Fibroblast of lung (primary cell): ENCODE data around the gene LCORL. TPM values are rescaled to one million over a fixed set of nuclear protein-coding genes. Genes with fewer than 3 reads are reported as not detected.

Source experiments
- DNase-seq, 2 donors: peaks; one replicate each; pipeline versions ENCODE4 v3.0.0 to v3.0.0-alpha.2; 2010; ENCODE audit warnings: low read depth in 2 of 2
- H2AFZ ChIP-seq: 2 replicates; pipeline ENCODE4 v1.5.1; 2012; ENCODE audit warnings: low read length, control low read depth, inconsistent platforms
- H3K27ac ChIP-seq: 2 replicates; pipeline ENCODE4 v1.5.1; 2011; ENCODE audit warnings: low read length, control low read depth; ENCODE audit not compliant: insufficient read depth
- H3K27me3 ChIP-seq: 2 replicates; pipeline ENCODE4 v1.5.1; 2011; ENCODE audit warnings: mild to moderate bottlenecking, low read length; ENCODE audit not compliant: control insufficient read depth, insufficient read depth
- H3K36me3 ChIP-seq: 2 replicates; pipeline ENCODE4 v1.5.1; 2011; ENCODE audit warnings: low read length; ENCODE audit not compliant: control insufficient read depth, insufficient read depth
- H3K4me1 ChIP-seq: 2 replicates; pipeline ENCODE4 v1.5.1; 2011; ENCODE audit warnings: low read length; ENCODE audit not compliant: control insufficient read depth, insufficient read depth; ENCODE audit errors: extremely low read depth
- H3K4me2 ChIP-seq: 2 replicates; pipeline ENCODE4 v1.5.1; 2011; ENCODE audit warnings: low read length, control low read depth; ENCODE audit not compliant: insufficient read depth; ENCODE audit errors: extremely low read depth
- H3K4me3 ChIP-seq, 4 experiments: fragments of 200-600 bp in 1 of 4; sonication (generic) in 1 of 4; replicated peaks in 1 of 4; 2 replicates each; pipeline ENCODE4 v1.5.1; 2011 to 2016; ENCODE audit warnings: low read length in 4 of 4, low read depth in 3 of 4, mild to moderate bottlenecking in 3 of 4, control low read depth in 2 of 4, inconsistent platforms in 1 of 4, mixed read lengths in 1 of 4; ENCODE audit not compliant: insufficient read depth in 1 of 4; ENCODE audit errors: control extremely low read depth in 1 of 4
- H3K79me2 ChIP-seq: 2 replicates; pipeline ENCODE4 v1.5.1; 2012; ENCODE audit warnings: mild to moderate bottlenecking, low read length, inconsistent platforms; ENCODE audit not compliant: control insufficient read depth, insufficient read depth
- H3K9ac ChIP-seq: 2 replicates; pipeline ENCODE4 v1.5.1; 2011; ENCODE audit warnings: mild to moderate bottlenecking, low read length, control low read depth; ENCODE audit not compliant: insufficient read depth
- H3K9me3 ChIP-seq: 2 replicates; pipeline ENCODE4 v1.5.1; 2012; ENCODE audit warnings: low read depth, low read length; ENCODE audit not compliant: control insufficient read depth, insufficient read depth
- H4K20me1 ChIP-seq: 2 replicates; pipeline ENCODE4 v1.5.1; 2011; ENCODE audit warnings: low read length; ENCODE audit not compliant: control insufficient read depth, insufficient read depth; ENCODE audit errors: extremely low read depth
- CTCF ChIP-seq, 2 donors: IDR thresholded peaks in 1 of 2; conservative IDR thresholded peaks in 1 of 2; 1 replicate in 1 of 2; 2 replicates in 1 of 2; pipeline ENCODE4 v1.5.1; 2011 to 2012; ENCODE audit warnings: low read length in 2 of 2, control low read depth in 1 of 2, inconsistent platforms in 1 of 2, low read depth in 1 of 2, mild to moderate bottlenecking in 1 of 2
- EZH2 ChIP-seq: IDR thresholded peaks from 2 replicates; pipeline ENCODE4 v1.5.1; 2012; ENCODE audit warnings: low read length, control low read depth, mild to moderate bottlenecking; ENCODE audit errors: missing control alignments
- polyA plus RNA-seq, 2 donors: library from polyadenylated mRNA; depleted of rRNA in 1 of 2; stranded (reverse) in 1 of 2; unstranded in 1 of 2; fragments of >200 nt; gene quantifications; 2 replicates each; pipeline ENCODE4 v1.2.1, GENCODE V29; 2011 to 2012; ENCODE audit warnings: missing spikeins in 1 of 2
- total RNA-seq: library from RNA; depleted of rRNA; stranded (reverse); fragments of >200 nt; gene quantifications from 2 replicates; pipeline ENCODE4 v1.2.1, GENCODE V29; 2014

Gene LCORL
- total and polyA plus RNA-seq, 2 donors (not counting 1 experiment from before 2014, with no cell fraction given): 8.5 to 13.5 TPM

DNA sequence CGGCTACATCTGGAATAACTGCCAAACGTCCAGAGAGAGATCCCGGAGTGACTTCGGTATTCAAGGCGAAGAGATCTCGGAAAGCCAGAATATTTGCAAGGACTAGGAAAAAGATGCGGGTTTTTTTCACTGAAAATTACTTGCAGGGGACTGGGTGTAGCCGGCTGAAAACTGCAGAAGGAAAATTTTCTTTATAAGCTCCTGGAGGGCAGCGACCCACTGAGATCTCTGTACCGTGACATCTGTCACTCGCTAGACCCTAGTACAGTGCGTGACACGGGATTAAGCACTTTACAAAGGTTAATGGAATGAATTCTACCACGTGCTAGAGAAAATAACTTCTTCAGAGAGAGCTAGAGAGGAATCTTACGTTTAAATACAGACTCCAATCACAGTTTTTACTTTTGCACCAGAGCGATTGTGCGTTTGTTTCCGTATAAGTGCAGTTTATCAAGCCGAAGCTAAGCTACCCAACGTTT lies 1.1 kb upstream of the LCORL start:
- TF ChIP-seq CTCF (conservative IDR thresholded peaks at IDR 0.05 in 1 of 2, IDR thresholded peaks at IDR 0.05 in 1 of 2; ENCODE audit: low read depth in 1 of 2, low read length in 2 of 2) (no peak), EZH2 (no peak)
- Histone ChIP-seq H3K4me1 (no peaks in the 10 kb centered on the region), H2AFZ (peak overlapping the region; percentile 68), H3K79me2 (peaks cover 31% of the 10 kb centered on the region), H3K36me3 (no peaks in the 10 kb centered on the region), H3K27me3 (peaks cover 3% of the 10 kb centered on the region), H3K27ac (peak overlapping the region; percentile 91), H3K4me2 (peak overlapping the region; percentile 88), H4K20me1 (no peaks in the 10 kb centered on the region), H3K9ac (peak overlapping the region; percentile 90), H3K4me3 (peak overlapping the region; percentile 59 to 88 (median 75)), H3K9me3 (no peaks in the 10 kb centered on the region)
- DNase-seq: peak in 1 of 2 donors; percentile 12

DNA sequence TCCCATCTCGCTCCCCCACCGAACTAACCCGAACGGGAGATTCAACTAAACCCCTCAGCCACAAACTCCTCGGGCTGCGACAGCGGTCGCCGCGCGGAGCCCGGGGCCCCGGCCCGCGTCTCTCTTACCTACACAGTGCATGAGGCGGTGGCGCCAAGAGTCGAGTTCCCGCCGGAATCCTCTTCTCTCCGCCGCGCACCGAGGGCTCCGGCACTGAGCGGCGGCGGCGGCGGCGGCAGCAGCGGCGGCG lies 160 bp downstream of the LCORL start:
- no peak for TF ChIP-seq CTCF (conservative IDR thresholded peaks at IDR 0.05 in 1 of 2, IDR thresholded peaks at IDR 0.05 in 1 of 2; ENCODE audit: low read depth in 1 of 2, low read length in 2 of 2)
- no peak for TF ChIP-seq EZH2
- peak overlapping the region; percentile 59 to 88 (median 67) for H3K4me3 ChIP-seq
- peaks cover 1% of the 10 kb centered on the region for H3K27me3 ChIP-seq
- no peaks in the 10 kb centered on the region for H3K36me3 ChIP-seq
- no peaks in the 10 kb centered on the region for H4K20me1 ChIP-seq
- peak; percentile 21 to 38 for DNase-seq
- peak overlapping the region; percentile 91 for H3K27ac ChIP-seq
- peak overlapping the region; percentile 90 for H3K9ac ChIP-seq
- H3K4me2 ChIP-seq: no peak overlapping the region
- H3K9me3 ChIP-seq: no peaks in the 10 kb centered on the region
- no peaks in the 10 kb centered on the region for H3K4me1 ChIP-seq
- H3K79me2 ChIP-seq: peaks cover 43% of the 10 kb centered on the region
- H2AFZ ChIP-seq: peak overlapping the region; percentile 61

DNA sequence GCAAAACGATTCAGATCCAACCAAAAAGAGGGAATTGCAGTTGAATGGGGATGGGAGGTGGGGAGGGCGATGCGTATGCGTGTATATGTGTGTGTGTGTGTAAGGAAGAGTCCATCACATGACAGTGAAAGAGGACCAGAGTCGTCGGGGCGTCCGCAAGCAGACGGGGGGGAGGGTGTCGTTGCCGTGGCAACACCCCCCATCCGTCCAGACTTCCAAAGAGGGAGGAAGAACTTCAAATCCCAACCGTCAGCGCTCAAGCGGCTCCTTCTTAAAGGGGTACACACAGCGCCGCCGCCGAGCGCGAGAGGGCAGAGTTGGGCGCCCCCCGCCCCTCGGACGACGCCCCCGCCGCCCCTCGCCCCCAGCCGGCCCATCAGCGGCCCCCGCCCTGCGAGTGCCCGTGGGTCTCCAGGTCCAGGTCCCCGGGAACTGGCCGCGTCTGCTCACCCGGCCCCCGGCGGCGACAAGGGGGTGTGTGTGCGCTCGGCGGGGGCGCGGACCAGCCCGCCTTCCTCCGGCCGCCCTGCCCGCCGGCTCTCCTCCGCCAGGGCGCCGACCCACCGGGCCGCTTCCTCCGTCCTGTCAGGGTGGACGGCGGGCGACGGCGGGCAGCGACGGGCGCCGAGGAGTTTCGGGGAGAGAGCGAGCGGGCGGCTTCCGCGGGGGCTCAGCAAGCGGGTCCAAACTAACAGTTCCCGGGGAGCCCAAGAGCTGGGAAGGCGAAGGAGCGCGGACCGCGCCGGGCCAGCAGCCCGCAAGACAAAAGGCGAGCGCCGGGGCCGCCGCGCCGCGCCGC lies 685 bp downstream of the LCORL start:
- Histone ChIP-seq H3K4me3 (peak overlapping the region; percentile 59 to 98 (median 90)), H2AFZ (peak overlapping the region; percentile 94), H3K4me1 (no peaks in the 10 kb centered on the region), H3K9me3 (no peaks in the 10 kb centered on the region), H3K9ac (peak overlapping the region; percentile 90), H3K4me2 (peak overlapping the region; percentile 86), H3K79me2 (peaks cover 48% of the 10 kb centered on the region), H3K27me3 (no peaks in the 10 kb centered on the region), H4K20me1 (no peaks in the 10 kb centered on the region), H3K36me3 (no peaks in the 10 kb centered on the region), H3K27ac (peak overlapping the region; percentile 91)
- peak; percentile 87 to 88 for DNase-seq
- no peak for TF ChIP-seq EZH2
